Breast epithelium (tissue), 4 donors: ENCODE results near the gene ZAP70. TPM values are rescaled to one million over a fixed set of nuclear protein-coding genes. Genes with fewer than 3 reads are reported as not detected.

Source experiments
- DNase-seq, 2 donors: peaks; one replicate each; pipeline ENCODE4 v3.0.0-alpha.2; 2019; ENCODE audit warnings: low spot score in 2 of 2
- H3K27ac ChIP-seq, 2 donors: fragments of 200-600 bp; sonication (generic) in 1 of 2; one replicate each; pipeline ENCODE4 v1.5.1; 2016 to 2019; ENCODE audit warnings: mild to moderate bottlenecking in 1 of 2
- H3K27me3 ChIP-seq, 2 donors: fragments of 200-600 bp; sonication (generic) in 1 of 2; one replicate each; pipeline versions ENCODE4 v1.5.1 to v1.6.0; 2017 to 2019; ENCODE audit warnings: control low read depth in 1 of 2, mild to moderate bottlenecking in 1 of 2
- H3K36me3 ChIP-seq: fragments of 200-600 bp; one replicate; pipeline ENCODE4 v1.5.1; 2019
- H3K4me1 ChIP-seq, 2 donors: fragments of 200-600 bp; sonication (generic); one replicate each; pipeline ENCODE4 v1.5.1; 2016 to 2019; ENCODE audit warnings: control low read depth in 1 of 2
- H3K4me3 ChIP-seq, 3 donors: fragments of 200-600 bp; sonication (generic); 1 replicate in 2 of 3; 2 replicates in 1 of 3; pipeline ENCODE4 v1.5.1; 2016 to 2019; ENCODE audit warnings: mild to moderate bottlenecking in 3 of 3, moderate library complexity in 2 of 3
- H3K9me3 ChIP-seq, 2 donors: fragments of 200-600 bp; sonication (generic) in 1 of 2; one replicate each; pipeline ENCODE4 v1.5.1; 2016 to 2019; ENCODE audit warnings: control low read depth in 1 of 2
- POLR2A ChIP-seq: fragments of 450-650 bp; IDR thresholded peaks from one replicate; pipeline ENCODE4 v1.6.1; 2016; ENCODE audit warnings: antibody characterized with exemption, mild to moderate bottlenecking, moderate library complexity
- POLR2AphosphoS5 ChIP-seq, 3 donors: sonication (generic); formaldehyde crosslinking; IDR thresholded peaks; one replicate each; pipeline ENCODE4 v1.6.1; 2017; ENCODE audit warnings: antibody characterized with exemption in 3 of 3
- intact Hi-C: fragments of 100-400 bp; cut with DNase I; formaldehyde crosslinking; loops from one replicate; pipeline ENCODE4 v1.15.1; 2023; ENCODE audit warnings: low total_unique reads
- total RNA-seq, 3 donors: library from RNA; depleted of rRNA; stranded (reverse); fragments of >200 nt; gene quantifications; one replicate each; pipeline ENCODE4 v1.1.0, GENCODE V29; 2016
- TF ChIP-seq, protein P1 (sequence below), 3 donors: fragments of 450-650 bp; IDR thresholded peaks; one replicate each; pipeline ENCODE4 v1.5.1; 2016 to 2017; ENCODE audit warnings: antibody characterized with exemption in 3 of 3, mild to moderate bottlenecking in 3 of 3, moderate library complexity in 3 of 3

The ZAP70 gene
- total RNA-seq, 3 donors from 2014 or later, result 4.0 to 7.3 (median 4.9) TPM

DNA sequence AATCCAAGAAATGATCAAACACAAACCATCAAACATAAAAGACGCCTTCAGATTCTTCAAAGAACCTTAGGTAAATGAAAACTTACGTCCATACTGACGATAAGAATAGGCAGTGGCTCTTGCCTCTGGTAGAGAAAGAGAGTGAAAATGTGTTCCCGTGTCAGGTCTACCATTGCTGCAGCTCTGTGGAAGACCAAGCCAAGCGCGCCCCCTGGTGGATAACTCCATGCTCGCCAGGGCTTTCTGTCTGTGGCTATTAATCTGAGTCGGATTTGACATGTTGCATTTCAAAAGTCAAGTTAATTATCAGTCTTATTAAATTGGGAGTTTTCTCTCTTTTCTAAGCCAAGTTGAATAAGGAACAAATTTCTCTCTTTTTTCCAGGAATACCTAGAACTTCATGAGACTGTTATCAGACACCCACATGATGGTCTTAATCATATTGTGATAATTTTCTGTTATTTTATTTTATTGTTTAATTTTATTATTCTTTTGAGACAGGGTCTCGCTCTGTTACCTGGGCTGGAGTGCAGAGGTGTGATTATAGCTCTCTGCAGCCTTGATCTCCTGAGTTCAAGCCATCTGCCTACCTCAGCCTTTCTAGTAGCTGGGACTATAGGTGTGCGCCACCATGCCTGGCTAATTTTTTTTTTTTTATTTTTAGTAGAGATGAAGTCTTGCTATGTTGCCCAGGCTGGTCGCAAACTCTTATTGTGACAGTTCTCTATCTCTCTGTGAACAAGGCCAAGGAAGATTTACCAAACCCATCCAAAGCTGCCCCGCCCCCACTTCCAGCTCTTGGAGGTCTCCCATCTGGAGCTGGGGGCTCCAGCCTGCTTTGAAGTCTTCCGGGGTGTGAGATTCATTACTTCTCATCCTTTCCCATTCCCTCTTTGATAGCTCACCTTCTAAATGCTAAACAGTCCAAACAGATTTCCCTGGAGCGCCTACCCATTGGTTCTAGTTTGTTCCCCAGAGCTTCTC, 15.8 kb upstream of the ZAP70 start:
- intact Hi-C loops, result loop anchor here (10.0 kb wide), 1 partner anchor 103 kb away; no protein-coding TSS in a partner anchor
- DNase-seq, result peak; percentile 86 to 91
- Histone ChIP-seq H3K27me3 (no peaks in the 10 kb centered on the region), H3K36me3 (no peaks in the 10 kb centered on the region), H3K4me1 (no peaks in the 10 kb centered on the region), H3K9me3 (no peaks in the 10 kb centered on the region), H3K4me3 (no peak overlapping the region), H3K27ac (no peak overlapping the region)
- TF ChIP-seq POLR2A (no peak), POLR2AphosphoS5 (IDR thresholded peaks at IDR 0.05) (peak in 1 of 3 donors; percentile 65)
- TF ChIP-seq, protein P1, sequence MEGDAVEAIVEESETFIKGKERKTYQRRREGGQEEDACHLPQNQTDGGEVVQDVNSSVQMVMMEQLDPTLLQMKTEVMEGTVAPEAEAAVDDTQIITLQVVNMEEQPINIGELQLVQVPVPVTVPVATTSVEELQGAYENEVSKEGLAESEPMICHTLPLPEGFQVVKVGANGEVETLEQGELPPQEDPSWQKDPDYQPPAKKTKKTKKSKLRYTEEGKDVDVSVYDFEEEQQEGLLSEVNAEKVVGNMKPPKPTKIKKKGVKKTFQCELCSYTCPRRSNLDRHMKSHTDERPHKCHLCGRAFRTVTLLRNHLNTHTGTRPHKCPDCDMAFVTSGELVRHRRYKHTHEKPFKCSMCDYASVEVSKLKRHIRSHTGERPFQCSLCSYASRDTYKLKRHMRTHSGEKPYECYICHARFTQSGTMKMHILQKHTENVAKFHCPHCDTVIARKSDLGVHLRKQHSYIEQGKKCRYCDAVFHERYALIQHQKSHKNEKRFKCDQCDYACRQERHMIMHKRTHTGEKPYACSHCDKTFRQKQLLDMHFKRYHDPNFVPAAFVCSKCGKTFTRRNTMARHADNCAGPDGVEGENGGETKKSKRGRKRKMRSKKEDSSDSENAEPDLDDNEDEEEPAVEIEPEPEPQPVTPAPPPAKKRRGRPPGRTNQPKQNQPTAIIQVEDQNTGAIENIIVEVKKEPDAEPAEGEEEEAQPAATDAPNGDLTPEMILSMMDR (IDR thresholded peaks at IDR 0.05), result peak; percentile 97 to 98 (median 97)

DNA sequence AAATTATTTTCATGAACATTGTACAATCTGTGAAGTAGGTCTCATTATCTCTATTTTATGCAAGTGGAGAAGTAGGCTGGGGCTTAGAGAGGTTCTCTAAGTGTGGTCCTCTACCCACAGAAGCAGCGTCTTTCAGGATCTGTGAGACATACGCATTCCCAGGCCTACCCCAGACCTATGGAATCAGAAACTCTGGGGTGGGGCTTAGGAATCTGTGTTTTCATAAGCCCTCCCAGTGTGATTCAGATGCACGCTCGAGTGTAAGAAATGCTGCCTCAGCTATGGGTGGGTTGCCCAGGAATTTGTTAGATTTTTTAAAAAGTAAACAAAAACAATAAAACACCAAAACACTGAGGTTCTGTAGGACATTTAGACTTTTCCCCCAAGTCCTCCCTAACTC, 14.8 kb upstream of the ZAP70 start:
- no peak overlapping the region for H3K4me3 ChIP-seq
- H3K27ac ChIP-seq, result no peak overlapping the region
- no peaks in the 10 kb centered on the region for H3K27me3 ChIP-seq
- no peaks in the 10 kb centered on the region for H3K4me1 ChIP-seq
- intact Hi-C loops, result loop anchor here (10.0 kb wide), 1 partner anchor 104 kb away; no protein-coding TSS in a partner anchor
- no peaks in the 10 kb centered on the region for H3K9me3 ChIP-seq
- no peaks in the 10 kb centered on the region for H3K36me3 ChIP-seq
- TF ChIP-seq, protein P1 (IDR thresholded peaks at IDR 0.05), result no peak
- TF ChIP-seq POLR2A, result no peak
- DNase-seq, result peak in 1 of 2 donors; percentile 2

DNA sequence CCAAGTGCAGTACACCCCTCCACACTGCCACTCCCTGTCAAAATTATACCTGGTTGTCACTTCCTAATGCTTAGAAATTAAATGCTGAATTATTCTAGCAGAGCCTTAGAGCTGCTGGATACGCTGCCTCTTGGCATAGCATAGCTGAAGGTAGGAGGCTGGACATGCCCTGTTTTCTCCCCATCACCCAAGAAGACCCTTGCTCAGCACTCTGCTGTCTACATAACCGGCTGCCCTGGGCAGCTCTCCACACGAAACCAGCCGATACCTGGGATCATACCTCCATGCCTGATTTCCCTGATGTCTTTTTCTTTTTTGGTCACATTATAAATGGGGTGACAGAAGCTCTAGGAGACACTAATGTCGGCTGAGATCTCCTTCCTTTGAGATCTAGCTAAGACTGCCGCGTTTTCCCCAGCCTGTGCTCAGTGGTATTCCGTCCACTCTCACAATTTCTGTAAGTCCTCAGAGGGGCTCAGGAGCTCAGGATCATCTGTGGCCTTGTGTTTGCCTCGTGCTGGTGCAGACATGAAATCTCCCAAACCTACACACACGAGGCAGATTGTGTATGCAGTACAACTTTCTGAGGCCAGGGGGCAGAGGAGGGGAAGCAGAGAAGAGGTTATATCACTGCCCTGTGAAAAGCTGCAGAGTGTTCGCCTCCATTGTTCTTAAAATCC, 13.5 kb upstream of the ZAP70 start:
- Histone ChIP-seq H3K4me3 (no peak overlapping the region), H3K4me1 (no peaks in the 10 kb centered on the region), H3K27ac (no peak overlapping the region), H3K27me3 (no peaks in the 10 kb centered on the region), H3K36me3 (no peaks in the 10 kb centered on the region), H3K9me3 (no peaks in the 10 kb centered on the region)
- DNase-seq, result peak in 1 of 2 donors; percentile 21
- intact Hi-C loops, result loop anchor here (10.0 kb wide), 1 partner anchor 105 kb away; no protein-coding TSS in a partner anchor
- TF ChIP-seq, protein P1 (IDR thresholded peaks at IDR 0.05), result peak; percentile 22 to 57 (median 40)
- TF ChIP-seq POLR2A (no peak), POLR2AphosphoS5 (IDR thresholded peaks at IDR 0.05) (no peak)

DNA sequence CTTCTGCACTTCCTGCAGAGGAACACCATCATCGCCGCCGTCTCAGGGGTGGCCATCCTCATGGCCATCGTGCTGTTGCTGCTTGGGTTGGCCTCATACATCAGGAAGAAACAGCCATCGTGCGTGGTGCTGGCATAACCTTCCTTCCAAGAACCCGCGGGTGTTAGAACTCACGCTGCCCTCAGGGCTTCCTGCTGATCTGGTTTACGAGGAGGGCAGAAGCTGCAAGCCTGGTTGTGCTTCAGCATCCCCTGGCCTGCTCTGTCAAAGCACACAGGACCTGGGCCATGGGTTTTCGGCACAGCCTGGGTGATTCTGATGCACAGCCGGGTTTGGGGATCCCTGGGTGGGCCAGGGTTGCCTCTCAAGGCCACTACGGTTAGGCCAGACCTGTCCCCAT, 12.2 kb upstream of the ZAP70 start:
- no peak overlapping the region for H3K4me3 ChIP-seq
- H3K9me3 ChIP-seq, result no peaks in the 10 kb centered on the region
- no peak for DNase-seq
- no peaks in the 10 kb centered on the region for H3K36me3 ChIP-seq
- no peaks in the 10 kb centered on the region for H3K27me3 ChIP-seq
- no peak for TF ChIP-seq POLR2A
- no peaks in the 10 kb centered on the region for H3K4me1 ChIP-seq
- intact Hi-C loops, result no loop called here
- no peak overlapping the region for H3K27ac ChIP-seq

DNA sequence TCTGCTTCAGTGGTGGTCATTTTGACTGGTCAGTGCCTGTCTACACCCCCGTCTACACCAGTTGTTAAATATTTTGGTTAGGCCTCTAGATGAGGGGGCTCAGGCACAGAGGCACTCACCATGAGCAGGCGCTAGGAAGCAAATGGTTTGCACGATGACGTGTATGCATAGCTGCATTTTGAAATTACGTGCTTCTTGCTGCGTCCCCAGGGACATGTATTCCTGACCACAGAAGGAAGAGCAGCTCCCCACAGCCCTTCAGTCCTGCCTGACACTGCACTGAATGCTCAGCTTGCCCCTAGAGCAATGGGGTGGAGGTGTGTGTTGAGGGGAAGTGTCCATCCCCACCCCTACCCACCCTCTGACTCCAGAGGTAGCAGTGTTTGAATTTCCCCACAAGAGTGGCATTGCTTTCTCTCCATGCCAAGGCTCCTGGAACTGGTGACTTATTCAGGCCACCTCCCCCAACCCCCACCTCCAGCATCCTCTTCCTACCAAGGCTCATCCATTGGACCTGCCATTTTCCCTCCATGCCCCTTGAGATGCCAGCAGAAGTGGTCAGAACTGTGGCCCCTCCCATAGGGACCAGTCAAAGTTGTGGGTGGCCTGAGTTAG, 11.4 kb upstream of the ZAP70 start:
- Histone ChIP-seq H3K36me3 (no peaks in the 10 kb centered on the region), H3K27me3 (no peaks in the 10 kb centered on the region), H3K9me3 (no peaks in the 10 kb centered on the region), H3K27ac (no peak overlapping the region), H3K4me3 (no peak overlapping the region), H3K4me1 (no peaks in the 10 kb centered on the region)
- intact Hi-C loops, result no loop called here
- DNase-seq, result no peak
- TF ChIP-seq POLR2A, result no peak
- no peak for TF ChIP-seq POLR2AphosphoS5 (IDR thresholded peaks at IDR 0.05)
- TF ChIP-seq, protein P1 (IDR thresholded peaks at IDR 0.05), result no peak
